GM21786 (cell line): ENCODE data around the gene ANTXR1.

Experiments used
- ATAC-seq: cut with Tn5 transposase; IDR thresholded peaks from one replicate; pipeline ENCODE4 v1.9.1; 2021; ENCODE audit not compliant: unreplicated experiment

Gene ANTXR1

GRCh38 chr2:69067026-69067630, 54.1 kb downstream of the ANTXR1 start:
- no peak for ATAC-seq

DNA sequence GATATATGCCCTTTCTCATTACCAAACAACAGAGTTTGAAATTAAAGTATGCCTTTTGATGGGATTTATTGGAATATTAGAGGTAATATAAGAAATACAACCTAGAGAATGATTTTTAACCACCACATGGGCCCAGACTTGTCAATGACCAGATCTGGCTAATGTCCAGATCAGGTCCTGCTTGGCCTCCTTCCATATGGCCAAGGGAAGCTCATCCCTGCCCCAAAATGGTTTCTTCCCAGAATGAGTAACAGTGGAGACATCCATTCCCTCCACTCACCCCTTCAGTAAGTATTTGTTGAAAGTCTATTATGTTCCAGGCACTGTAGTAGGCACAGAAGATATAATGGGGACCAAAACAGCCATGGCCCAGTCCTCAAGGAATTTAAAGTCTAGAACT, 54.9 kb downstream of the ANTXR1 start:
- ATAC-seq, result no peak

GRCh38 chr2:69070969-69071368, 58.0 kb downstream of the ANTXR1 start:
- ATAC-seq, result no peak

DNA sequence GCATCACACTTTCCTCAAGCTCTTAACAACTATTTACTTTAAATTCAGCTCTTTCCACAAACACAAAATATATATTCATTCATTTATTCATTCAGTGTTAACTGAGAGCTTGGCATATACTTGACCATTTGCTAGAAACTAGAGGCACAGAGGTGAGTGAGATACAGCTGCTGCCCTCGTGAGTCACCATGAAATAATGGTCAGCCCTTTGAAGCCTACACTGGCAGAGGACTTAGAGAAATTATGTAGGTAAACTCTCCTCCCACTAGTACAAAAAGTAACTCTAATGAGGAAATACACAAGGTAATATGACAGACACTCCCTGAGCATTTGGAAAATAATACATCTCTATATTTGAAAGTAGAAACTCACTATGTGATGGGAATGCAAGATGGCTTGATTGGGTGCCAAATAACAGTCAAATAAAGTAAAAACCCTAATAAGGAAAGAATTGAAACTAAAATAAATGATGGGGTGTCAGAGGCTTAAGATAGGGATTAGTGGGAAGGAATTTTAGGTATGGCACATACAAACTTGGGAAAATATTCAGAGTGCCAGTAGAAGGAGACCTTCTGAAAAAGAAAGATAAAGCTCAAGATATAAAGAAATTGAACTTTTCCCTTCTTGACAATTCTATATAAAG, 61.1 kb downstream of the ANTXR1 start:
- ATAC-seq, result no peak

- no peak for ATAC-seq
Measured at GRCh38 chr2:69074918-69075317, 61.9 kb downstream of the ANTXR1 start.

- no peak for ATAC-seq
Measured at GRCh38 chr2:69075486-69075885, 62.5 kb downstream of the ANTXR1 start.

DNA sequence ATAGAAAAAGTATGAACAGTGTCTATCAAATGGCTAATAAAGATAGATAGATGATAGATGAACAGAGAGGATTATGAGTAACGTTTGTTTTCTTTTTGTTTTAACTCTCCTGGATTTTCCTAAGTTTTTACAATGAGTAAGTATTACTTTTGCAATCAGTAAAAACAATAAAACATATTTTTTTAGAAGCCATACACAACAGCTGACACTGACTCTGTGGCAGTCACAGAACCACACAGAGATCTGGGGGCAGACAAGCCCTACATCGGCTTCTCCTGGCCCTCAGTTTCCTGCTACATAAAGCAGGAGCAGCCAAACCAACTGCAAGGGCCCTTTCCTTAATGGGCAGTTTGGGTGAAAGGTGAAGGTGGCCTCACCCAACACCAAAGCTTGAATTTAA, 63.6 kb downstream of the ANTXR1 start:
- ATAC-seq, result no peak

DNA sequence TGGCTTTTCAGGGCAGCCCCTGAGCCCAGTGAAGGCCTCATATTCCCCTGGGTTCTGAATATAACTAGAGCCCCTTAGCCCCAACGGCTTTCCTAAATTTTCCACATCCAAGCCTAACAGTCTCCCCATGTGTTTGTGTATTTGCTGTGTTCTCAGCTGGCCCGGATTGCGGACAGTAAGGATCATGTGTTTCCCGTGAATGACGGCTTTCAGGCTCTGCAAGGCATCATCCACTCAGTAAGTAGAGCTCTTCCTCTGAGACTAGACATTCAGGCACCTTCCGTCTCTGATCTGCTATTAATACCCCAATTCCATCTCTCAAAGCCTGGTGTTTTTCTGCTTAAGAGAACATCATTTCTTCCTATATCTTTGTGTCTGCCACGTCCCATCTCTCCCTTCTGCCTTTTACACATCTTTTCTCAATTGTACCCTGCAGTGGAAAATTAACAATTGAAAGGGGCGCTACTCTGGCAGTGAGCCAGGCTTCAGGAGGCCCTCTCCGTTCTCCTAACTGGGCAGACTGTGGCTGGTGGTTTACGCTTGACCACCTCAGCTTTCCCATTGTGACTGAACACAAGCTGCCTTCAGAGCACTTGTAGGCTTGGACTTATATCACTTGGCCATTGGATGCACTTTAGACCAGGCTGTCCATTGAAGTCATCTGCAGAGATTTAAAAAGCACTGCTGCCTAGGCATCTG, 64.4 kb downstream of the ANTXR1 start:
- no peak for ATAC-seq

GRCh38 chr2:69080071-69080470, 67.1 kb downstream of the ANTXR1 start:
- no peak for ATAC-seq

DNA sequence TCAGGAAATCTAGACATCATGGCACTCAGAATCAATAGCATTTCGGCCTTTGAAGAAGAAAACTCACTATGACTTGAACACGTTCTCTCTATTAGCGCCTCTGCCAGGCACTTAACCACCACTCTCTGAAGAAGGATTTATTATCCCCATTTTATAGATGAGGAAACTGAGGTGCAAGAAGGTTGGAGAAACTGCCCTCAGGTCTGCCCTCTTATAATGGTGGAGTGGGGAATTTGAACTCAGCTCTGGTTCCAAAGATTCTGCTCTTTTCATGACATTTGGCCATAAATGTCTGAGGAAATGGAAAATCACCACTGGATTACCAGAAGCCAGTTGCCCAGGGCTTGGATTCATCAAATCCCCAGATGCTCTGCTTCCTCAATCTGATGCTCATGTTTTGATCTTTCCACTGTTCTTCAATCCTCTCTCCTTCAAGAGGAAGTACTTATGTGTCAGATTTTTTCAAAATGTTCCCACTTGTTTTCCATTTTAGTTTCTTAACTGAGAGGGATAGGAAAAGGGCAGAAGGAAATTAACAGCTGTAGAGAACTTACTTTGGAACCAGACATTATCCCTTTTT, 68.1 kb downstream of the ANTXR1 start:
- ATAC-seq, result no peak

DNA sequence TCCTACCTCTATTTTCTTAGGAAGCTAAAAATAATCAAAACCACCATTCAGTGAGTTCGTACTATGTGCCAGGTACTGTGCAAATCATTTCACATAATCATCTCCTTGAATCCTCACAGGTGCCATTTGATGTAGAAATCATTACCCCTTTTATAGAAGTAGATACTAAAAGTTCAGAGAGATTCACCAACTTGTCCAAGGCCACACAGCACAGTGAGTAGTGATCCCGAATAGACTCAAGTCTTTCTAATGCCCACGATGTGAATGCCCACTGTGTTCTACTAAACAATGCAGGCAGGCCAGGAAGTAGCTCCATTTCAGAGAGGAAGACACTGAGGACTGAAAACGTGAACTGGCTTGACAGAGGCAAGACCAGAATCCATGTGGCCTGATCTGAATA, 68.8 kb downstream of the ANTXR1 start:
- ATAC-seq, result no peak

DNA sequence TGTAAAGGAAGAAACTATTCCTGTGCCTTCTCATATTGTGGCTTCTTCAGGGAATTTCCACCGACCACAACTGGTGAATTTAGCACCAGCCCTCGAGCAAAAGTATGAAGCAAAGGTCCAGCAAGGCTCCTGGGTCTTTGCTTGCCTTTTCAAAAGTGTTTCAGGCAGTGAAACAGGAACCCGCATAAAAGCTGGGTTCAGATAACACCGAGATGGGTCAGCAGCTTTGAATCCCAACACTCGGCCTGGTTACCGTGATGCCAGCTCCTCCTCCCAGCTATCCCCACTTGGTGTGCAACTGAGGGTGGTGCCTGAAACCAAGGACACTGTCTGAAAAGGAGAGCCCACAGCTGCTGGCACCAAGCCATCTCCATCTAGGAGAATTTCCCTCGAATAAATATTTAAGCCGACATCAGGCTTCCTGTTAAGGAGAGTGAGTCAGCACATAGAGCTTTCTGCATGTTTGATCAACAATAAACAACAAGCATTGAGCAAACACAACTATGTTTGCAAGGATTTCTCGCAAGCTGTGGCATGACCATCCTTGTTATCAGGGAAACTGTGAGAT, 69.5 kb downstream of the ANTXR1 start:
- ATAC-seq, result no peak

DNA sequence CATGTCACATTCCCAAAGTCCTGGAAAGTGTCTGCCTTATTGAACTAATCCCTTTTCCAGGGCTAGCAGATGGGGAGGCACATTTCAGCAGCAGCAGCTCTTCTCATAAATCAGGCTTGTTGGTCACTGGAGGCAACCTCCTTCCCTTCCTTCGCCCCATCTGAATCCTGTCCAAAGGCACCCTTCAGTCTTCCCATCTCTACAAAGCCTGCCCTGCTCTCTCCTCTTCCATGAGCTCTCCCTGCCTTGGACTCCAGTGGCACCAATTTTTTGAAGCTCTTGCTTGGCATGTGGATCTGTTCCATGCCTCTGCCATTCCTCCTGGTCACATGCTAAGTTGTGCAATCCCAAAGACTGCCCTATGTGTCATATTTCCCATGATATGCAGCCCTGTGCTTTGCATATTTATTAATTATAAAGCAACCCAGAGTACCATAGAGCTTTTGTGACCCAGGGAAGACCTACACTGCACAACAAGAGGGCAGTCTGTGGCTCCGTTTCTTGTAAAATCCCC, 70.3 kb downstream of the ANTXR1 start:
- ATAC-seq, result no peak

GRCh38 chr2:69084492-69084891, 71.5 kb downstream of the ANTXR1 start:
- no peak for ATAC-seq

GRCh38 chr2:69086466-69086865, 73.5 kb downstream of the ANTXR1 start:
- ATAC-seq, result no peak

- no peak for ATAC-seq
Measured at GRCh38 chr2:69087211-69087911, 74.4 kb downstream of the ANTXR1 start.

DNA sequence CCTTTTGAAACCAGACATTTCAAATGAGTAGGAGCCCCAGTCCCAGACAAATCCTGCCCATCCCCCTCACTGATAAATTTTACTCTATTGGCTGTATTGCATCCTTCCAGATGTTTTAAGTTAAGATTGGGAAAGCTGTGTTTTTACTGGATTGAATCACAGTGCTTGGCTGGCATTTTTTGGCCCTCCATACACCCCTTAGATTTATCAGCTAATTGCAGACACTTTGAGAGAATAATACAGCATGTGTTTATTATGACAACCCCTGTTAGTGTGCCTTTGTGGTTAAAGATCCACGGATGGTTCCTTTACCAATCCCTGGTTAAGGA, 74.9 kb downstream of the ANTXR1 start:
- no peak for ATAC-seq

GRCh38 chr2:69088466-69088865, 75.5 kb downstream of the ANTXR1 start:
- no peak for ATAC-seq

DNA sequence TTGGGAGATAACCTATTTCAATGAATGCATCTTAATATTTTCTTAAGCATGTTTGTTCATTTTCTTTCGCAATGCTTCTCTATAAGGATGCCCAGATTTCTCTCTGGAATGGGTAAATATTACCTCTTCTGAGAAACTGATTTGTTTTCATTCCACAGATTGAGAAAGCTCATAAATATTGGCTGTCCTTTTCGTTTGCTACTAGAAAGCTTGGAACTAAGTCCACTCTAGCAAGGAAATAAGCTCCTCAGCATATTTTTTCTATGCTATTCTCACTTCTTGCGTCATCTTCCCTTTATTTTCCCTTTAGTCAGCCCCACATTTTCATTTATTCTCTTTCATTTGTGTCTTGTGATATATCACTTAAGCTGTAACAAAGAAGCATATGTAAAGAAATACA, 76.3 kb downstream of the ANTXR1 start:
- no peak for ATAC-seq

DNA sequence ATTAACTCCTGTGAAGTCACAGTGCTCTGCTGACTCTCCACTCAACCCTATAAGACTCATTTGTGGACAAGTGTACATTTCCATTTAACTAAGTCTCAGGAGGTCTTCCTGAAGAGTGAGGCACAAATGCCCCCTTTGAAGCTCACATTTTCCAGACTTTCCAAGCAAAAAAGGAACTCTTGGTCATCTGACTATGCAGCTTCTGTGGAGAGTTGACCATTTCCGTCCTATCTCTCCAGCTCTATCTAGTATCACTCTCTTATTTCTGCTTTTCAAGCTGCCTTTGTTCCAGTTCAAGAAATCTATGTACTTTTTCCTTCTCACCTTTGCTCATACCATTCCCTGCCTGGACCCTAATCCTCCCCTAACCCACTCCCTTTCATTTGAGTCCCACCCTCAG, 77.0 kb downstream of the ANTXR1 start:
- ATAC-seq, result no peak

DNA sequence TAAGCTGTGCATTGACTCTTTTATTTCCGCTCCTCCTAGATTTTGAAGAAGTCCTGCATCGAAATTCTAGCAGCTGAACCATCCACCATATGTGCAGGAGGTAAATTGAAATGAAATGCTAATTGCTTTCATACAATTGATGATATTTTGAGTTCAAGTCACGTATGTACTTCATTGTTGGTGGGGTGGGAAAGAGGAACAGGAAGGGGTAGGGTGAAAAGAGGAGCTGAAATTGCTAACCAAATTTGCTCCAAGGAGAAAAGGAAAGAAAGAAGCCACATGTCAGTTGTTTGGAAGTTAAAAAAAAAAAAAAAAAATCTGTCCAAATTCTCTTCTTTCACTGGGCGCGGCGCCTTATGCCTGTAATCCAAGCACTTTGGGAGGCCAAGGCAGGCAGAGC, 77.8 kb downstream of the ANTXR1 start:
- no peak for ATAC-seq
